Measurements from ENCODE around the gene PRMT9. TPM values are rescaled to one million over a fixed set of nuclear protein-coding genes. Genes with fewer than 3 reads are reported as not detected.

PRMT9 gene
- total RNA-seq, 1 donor from 2014 or later, result 16.7 TPM

- DNase-seq, result no peak
Measured at GRCh38 chr4:147678796-147679549, 5.0 kb downstream of the PRMT9 start.

DNA sequence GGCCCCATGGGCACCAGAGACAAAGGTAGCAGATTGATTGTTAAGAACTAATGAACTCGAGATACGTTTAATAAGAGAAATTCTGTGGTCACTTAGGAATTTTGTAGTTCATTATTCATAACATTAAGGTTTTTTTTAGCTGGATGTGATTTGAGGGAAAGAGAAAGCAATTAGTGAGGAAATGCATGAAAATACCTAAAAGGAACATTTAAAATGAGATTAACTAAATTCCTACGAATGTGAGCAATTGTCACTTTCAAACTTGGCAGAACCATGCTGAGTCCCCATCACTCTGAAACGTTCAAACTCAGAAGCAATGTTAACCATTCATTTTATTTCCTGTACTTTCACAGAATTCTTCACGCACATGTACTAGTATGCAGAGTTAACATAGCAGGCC lies 5.9 kb downstream of the PRMT9 start:
- DNase-seq, result no peak

DNA sequence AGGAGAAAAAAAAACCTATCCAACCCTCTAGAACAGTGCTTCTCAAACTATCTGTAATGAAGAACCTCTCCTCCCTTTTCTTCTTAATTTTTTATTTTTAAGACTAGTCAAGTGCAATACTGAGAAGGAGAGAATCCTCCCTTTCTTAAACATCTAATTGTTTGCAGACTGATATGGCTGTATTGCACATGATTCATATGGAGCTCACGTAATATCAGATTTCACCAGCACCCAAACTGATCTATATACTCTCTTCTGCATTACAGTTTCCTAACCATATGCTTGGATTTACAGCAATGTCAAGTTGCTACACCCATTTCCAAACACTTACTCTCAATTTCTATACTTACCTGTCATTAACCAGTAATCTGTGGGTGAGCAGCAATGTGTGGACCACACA lies 9.5 kb downstream of the PRMT9 start:
- DNase-seq, result no peak

- DNase-seq, result no peak
Measured at GRCh38 chr4:147674073-147674472, 9.9 kb downstream of the PRMT9 start.

- no peak for DNase-seq
Measured at GRCh38 chr4:147658501-147658900, 25.5 kb downstream of the PRMT9 start.

GRCh38 chr4:147655639-147656038 lies 28.3 kb downstream of the PRMT9 start:
- no peak for DNase-seq

GRCh38 chr4:147651563-147651962 lies 32.4 kb downstream of the PRMT9 start:
- DNase-seq, result no peak

- DNase-seq, result no peak
Measured at GRCh38 chr4:147648656-147649055, 35.3 kb downstream of the PRMT9 start.

DNA sequence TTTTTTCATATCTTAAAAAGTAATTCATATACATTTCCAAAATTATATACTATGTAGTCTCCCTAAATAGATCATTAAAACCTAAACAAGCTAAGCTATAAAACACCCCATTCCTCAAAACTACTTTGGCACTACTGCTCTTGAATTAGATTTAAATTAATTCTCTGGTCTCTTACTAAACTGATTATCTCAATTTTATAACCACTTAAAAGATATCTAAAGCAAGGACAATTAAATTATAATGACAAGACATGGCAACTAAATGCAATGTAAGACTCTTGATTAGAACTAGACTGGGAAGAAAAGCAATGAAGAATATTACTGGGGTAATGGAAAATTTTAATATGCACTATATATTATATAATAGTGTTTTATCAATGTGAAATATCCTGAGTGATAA lies 38.9 kb downstream of the PRMT9 start:
- no peak for DNase-seq

- DNase-seq, result no peak
Measured at GRCh38 chr4:147644471-147644870, 39.5 kb downstream of the PRMT9 start.

GRCh38 chr4:147643616-147644015 lies 40.3 kb downstream of the PRMT9 start:
- no peak for DNase-seq

GRCh38 chr4:147640331-147640730 lies 43.6 kb downstream of the PRMT9 start:
- no peak for DNase-seq

- DNase-seq, result no peak
Measured at GRCh38 chr4:147639388-147639787, 44.6 kb downstream of the PRMT9 start.

GRCh38 chr4:147638942-147639341 lies 45.0 kb downstream of the PRMT9 start:
- no peak for DNase-seq

GRCh38 chr4:147638365-147638764 lies 45.6 kb downstream of the PRMT9 start:
- DNase-seq, result no peak

DNA sequence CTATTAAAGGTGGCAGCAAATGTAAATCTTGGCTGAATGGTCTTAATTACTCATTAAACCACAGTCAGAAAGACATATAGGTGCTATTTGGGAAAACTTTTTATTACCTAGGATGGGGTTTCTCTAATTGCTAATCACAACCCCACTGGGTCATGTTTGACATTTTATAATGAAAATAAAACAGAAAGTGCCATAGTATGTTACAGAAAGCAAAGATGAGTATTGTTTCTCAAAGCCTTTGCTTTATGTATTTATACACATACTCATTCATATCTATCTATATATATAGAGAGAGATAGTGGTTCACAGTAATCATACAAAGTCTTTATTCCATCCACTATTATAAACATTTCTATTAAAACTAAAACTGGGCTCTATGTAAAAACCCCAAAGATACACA lies 48.6 kb downstream of the PRMT9 start:
- no peak for DNase-seq

- DNase-seq, result no peak
Measured at GRCh38 chr4:147633643-147634042, 50.3 kb downstream of the PRMT9 start.

GRCh38 chr4:147633113-147633512 lies 50.9 kb downstream of the PRMT9 start:
- DNase-seq, result no peak

- DNase-seq, result no peak
Measured at GRCh38 chr4:147629783-147630730, 53.9 kb downstream of the PRMT9 start.

DNA sequence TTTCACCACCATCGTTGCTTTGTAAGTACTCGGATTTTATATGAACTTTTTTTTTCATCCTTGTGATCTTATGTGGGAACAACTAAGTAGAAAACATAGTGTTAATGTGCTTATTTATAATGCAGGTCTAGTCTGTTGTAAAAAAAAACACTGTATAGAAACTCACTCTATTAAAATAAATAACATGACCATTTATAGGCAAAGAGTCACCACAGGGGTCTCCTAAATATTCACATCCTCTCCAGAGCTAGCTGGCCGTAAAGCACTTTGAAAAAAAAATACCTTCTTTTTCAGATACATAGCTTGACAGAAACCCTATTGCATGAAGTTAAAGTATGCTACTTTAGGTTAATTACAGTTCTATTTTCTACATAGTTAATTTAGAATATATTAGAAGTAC lies 55.5 kb downstream of the PRMT9 start:
- no peak for DNase-seq

- no peak for DNase-seq
Measured at GRCh38 chr4:147626903-147627302, 57.1 kb downstream of the PRMT9 start.

DNA sequence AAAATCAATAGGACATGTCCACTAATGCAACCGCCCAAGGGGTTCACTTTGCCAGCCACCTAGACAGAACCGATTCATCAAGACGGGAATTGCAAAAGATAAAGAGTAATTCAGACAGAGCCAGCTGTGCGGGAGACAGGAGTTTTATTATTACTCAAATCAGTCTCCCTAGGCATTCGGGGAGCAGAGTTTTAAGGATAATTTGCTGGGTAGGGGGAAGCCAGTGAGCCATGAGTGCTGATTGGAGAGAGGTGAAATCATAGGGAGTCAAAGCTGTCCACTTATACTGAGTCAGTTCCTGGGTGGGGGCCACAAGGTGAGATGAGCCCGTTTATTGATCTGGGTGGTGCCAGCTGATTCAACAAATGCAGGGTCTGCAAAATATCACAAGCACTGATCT lies 58.2 kb downstream of the PRMT9 start:
- DNase-seq, result no peak

GRCh38 chr4:147620315-147620714 lies 63.6 kb downstream of the PRMT9 start:
- DNase-seq, result no peak

All from occipital lobe (tissue), 2 donors.